Measurements from ENCODE around the gene HSD17B8.
A peak's percentile ranks its signal among the peaks of the same experiment; 100 is the strongest.
"Not testable (repeated sequence)": the region's sequence is repeated elsewhere in the genome, so short reads cannot be mapped to it uniquely, and the experiment has no call there.

Gene HSD17B8

GRCh38 chr6:33205191-33206026, 954 bp downstream of the HSD17B8 start:
- DNase-seq (ENCODE audit: low read depth in 2 of 2, low spot score in 1 of 2) = no peak

- no peak for DNase-seq (ENCODE audit: low read depth in 2 of 2, low spot score in 1 of 2)
Observed at GRCh38 chr6:33206027-33206863, 1.8 kb downstream of the HSD17B8 start.

DNA sequence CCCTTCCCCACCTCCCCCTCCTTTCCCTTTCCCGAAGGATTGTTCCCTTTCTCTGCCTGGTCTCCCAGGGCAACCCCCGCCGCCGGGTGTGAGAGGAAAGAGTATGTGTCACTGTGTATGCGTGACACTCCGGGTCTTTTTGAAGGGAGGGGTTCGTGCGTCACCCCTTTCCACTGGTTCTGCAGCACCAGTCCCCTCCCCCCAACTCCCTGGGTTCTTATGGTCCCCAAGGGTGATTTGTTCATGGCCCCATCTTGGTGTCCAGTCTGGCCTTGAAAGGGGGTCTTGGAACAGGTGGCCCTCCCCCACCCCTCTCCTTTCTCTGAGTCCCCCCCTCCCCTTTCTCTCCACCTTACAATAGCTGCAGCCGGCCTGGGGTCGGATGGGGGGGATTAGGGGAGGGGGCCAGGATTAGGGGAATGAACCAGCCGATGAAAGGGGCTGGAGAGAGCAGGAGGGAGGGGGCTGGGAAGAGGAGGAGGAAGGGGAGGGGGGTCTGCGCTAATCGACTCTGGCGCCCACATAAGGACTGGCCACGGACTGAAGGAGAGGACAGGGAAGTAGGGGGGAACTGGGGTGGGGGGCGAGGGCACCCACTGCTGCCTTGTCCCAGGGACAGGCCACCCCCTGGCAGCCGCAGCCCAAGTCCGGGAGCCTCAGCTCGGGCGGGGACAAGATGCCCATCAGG, 2.6 kb downstream of the HSD17B8 start:
- DNase-seq (ENCODE audit: low read depth in 2 of 2, low spot score in 1 of 2) = no peak

GRCh38 chr6:33207552-33208090, 3.2 kb downstream of the HSD17B8 start:
- no peak for DNase-seq (ENCODE audit: low read depth in 2 of 2, low spot score in 1 of 2)

DNA sequence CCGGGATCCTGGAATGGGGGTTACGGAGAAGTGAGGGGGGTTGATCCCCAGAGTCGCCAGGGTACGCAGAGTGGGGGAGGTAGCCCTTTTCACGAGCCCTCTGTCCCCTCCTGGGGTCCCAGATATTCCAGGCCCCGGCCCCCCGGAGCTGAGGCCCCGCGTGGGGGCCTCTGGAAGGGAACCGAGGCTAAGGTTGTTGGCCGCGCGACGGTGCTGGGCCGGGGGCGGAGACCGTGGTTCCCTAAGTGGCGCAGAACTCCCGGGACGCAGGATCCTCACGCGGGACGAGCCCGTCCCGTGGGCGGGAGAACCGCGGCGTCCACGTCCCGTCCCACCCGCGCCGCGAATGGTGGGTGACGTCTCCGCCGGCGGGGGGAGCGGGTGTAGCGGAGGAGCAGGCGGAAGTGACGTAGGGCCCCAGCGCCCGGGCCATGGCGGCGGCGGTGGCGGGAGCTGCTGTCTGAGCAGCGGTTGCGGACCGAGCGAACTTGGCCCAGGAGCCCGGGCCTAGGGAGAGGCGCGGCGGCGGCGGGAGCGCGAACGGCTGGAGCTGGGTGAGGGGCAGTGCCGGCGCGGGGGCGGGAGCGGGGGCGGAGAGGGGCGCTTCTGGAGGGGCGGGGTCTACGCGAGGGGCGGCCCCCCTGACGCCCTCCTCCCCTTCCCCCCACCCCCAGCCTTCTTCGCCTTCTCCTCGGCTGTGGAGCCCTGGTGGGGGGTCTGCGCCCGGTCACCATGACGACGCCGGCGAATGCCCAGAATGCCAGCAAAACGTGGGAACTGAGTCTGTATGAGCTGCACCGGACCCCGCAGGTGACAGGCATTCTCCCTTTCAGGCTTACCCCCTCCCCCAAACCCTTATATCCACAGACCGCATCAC, 3.9 kb downstream of the HSD17B8 start, which contains the start of gene RING1:
Gene RING1 (plus strand): TSS at position 410 of the 877 bp plus-strand sequence. CDS start 323 bp downstream, at position 733.
- peak; percentile 64 to 78 for DNase-seq (ENCODE audit: low read depth in 2 of 2, low spot score in 1 of 2)

- DNase-seq (ENCODE audit: low read depth in 2 of 2, low spot score in 1 of 2) = no peak
Observed at GRCh38 chr6:33209856-33210255, 5.4 kb downstream of the HSD17B8 start.

DNA sequence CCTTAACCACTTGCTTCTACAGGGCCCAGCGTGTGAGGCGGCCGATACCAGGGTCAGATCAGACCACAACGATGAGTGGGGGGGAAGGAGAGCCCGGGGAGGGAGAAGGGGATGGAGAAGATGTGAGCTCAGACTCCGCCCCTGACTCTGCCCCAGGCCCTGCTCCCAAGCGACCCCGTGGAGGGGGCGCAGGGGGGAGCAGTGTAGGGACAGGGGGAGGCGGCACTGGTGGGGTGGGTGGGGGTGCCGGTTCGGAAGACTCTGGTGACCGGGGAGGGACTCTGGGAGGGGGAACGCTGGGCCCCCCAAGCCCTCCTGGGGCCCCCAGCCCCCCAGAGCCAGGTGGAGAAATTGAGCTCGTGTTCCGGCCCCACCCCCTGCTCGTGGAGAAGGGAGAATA, 6.7 kb downstream of the HSD17B8 start:
- no peak for DNase-seq (ENCODE audit: low read depth in 2 of 2, low spot score in 1 of 2)

- DNase-seq (ENCODE audit: low read depth in 2 of 2, low spot score in 1 of 2) = no peak
Observed at GRCh38 chr6:33211666-33212422, 7.4 kb downstream of the HSD17B8 start.

DNA sequence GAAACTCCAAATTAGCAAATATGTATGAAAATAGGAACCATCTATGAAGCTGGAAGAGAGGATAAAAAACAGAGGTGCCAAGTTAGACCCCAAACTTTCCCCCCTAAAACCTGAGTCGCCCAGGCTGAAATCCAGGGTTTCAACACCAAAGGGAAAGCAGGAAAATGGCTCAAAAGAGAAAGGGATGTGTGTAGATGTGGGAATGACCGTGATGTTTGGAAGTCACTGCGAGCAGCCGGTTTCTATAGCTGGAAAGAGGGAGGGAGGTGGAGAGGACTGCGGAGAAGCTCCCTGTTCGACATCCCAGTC, 8.4 kb downstream of the HSD17B8 start:
- no peak for DNase-seq (ENCODE audit: low read depth in 2 of 2, low spot score in 1 of 2)

DNA sequence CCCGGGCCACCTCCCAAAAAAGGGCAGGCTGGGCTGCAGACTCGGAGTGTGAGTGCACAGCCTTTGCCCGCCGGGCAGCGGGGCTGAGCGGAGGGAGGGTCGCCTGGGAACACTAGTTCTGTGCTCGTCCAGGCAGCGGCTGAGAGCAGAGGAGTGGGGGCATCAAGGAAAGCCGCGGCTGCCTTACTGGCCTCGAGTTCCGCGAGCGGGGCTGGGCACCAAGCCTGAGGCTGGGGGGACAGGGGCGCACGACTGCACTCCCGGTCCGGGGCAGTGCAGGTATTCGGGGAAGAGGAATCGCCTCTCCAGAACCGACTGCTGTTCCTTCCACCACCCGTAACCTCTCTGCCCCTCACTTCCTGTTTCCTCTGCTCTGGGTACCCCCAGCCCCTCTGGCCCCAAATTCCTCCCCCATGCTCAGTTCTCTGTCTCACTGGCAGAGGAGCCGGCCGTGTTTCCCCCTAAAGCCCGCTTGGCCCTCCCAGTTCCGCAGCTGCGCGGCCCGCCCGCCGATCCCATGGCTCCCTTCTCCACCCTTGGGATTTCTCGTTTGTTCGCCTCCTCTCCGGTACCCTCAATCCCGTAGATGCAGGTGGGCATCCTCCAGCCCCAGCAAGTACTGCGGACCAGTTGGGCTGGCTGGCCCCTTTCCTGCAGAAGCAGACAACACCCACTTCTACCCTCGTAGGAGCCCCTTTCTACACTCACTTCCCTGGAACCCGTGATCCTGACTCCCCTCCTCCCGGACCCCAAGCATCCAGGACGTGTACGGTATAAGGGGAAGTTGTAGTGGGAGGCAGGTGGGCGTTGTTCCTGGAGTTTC, 8.9 kb downstream of the HSD17B8 start:
- DNase-seq (ENCODE audit: low read depth in 2 of 2, low spot score in 1 of 2) = no peak

GRCh38 chr6:33213989-33214335, 9.5 kb downstream of the HSD17B8 start:
- DNase-seq (ENCODE audit: low read depth in 2 of 2, low spot score in 1 of 2) = no peak

DNA sequence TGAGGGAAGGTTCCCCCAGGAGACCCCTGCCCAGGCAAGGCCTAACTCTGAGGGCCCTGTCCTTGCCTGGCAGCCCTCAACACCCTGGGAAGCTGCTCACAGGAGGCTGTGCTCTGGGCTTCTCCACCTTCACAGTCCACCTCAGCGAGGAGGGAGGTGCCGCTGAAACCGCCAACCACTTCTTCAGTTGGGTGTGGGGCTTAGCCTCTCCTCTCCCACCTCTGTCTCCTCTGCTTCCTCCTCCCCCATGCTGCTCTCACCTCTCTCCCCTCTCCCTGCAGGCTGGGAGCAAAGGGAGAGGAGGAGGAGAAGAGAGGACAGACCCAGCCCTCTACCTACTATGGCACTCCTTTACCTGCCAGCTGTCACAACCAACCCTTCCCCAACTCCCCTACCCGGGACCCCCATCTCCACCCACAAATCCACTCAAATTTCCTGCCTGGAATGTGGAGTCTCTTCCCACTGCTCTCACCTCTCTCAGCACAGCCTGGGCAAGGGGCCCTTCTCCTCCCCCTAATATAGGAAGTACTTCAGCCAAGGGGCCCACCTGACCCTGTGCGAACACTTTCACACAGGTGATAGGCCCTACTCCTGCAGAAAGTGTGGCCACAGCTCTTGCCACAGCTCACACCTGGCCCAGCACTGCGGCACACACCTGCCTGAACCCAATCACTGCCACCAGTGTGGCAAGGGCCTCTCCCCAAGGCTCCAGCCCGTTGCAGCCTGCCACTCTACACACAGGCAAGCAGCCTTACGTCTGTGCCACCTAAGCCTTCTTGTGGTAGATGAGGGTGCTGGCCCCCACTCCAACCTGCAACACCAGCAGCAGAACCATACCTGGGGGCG, 11.0 kb downstream of the HSD17B8 start:
- no peak for DNase-seq (ENCODE audit: low read depth in 2 of 2, low spot score in 1 of 2)

DNA sequence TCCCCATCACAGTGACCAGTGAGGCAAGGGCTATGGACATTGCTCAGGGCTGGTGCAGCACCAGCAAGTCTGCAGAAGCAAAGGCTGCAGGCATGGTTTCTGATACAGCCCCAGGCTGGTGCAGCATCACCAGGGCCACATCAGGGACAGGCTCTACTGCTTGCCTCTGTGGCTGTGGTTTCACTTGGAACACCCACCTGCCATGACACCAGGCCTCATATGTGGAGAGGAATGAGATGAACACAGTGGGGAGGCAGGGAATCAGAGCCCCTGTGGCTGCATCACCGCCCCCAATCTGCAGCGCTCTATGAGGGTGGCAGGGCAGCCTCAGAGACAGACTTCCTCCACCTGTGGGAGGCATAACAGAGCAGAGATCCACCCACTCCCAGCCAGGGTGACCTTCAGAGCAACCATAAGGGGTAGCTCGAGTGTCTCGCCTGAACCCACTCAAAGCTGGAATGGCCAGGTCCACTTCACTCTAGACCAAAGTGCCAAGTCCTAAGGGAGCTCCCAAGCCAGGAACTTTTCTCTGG, 11.7 kb downstream of the HSD17B8 start:
- no peak for DNase-seq (ENCODE audit: low read depth in 2 of 2, low spot score in 1 of 2)

DNA sequence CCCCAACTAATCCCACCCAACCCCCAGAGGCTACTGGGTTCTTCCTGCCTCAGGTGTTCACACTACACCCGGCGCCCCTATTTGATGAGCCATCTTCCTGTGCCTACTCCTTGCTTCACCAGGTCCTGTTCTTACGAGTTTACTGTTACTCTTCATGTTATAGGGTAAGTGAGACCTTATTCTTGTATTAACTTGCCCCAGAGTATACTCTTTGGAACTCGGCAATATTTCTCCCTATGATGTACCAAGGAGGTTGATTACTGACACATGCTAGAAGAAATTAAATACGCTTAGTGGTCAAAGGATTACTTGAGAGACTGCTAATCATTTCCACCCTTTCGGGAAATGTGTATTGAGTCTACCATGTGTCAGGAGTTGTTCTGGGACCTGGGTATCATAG, 12.8 kb downstream of the HSD17B8 start:
- DNase-seq (ENCODE audit: low read depth in 2 of 2, low spot score in 1 of 2) = no peak

GRCh38 chr6:33217681-33218080, 13.2 kb downstream of the HSD17B8 start:
- DNase-seq (ENCODE audit: low read depth in 2 of 2, low spot score in 1 of 2) = no peak

GRCh38 chr6:33226503-33227120, 22.2 kb downstream of the HSD17B8 start:
- DNase-seq (ENCODE audit: low read depth in 2 of 2, low spot score in 1 of 2) = not testable (repeated sequence)

- DNase-seq (ENCODE audit: low read depth in 2 of 2, low spot score in 1 of 2) = no peak
Observed at GRCh38 chr6:33235221-33235634, 30.8 kb downstream of the HSD17B8 start.
